ENCODE results near the gene S100A2.

Gene S100A2

GRCh38 chr1:153548722-153549688 lies 16.6 kb downstream of the S100A2 start, which contains the start of gene S100A3:
Gene S100A3, minus strand, starts transcription at chr1:153549258. Its CDS starts 773 bp downstream, at chr1:153548485.
- H3K36me3 ChIP-seq, result peaks cover 0 to 9% (median 6%) of the 10 kb centered on the region in 11 experiments; a peak in 12 of 22 replicates
- no peaks in the 10 kb centered on the region for H3K9me3 ChIP-seq (replicated peaks in 1 of 11)
- H3K27ac ChIP-seq, result peak within 1 kb of the TSS in 8 of 11 experiments; percentile 38 to 83 (median 67); a peak in 14 of 22 replicates
- peak within 1 kb of the TSS in 7 of 11 experiments; percentile 1 to 43 (median 24); a peak in 7 of 22 replicates for H3K9ac ChIP-seq
- no peak for TF ChIP-seq Cebpa-rat (IDR thresholded peaks at IDR 0.05)
- no peak within 1 kb of the TSS for H3K4me3 ChIP-seq
- H3K27me3 ChIP-seq, result no peaks in the 10 kb centered on the region
- peaks cover 0 to 14% (median 0%) of the 10 kb centered on the region in 11 experiments; a peak in 6 of 22 replicates for H4K20me1 ChIP-seq
- H3K4me1 ChIP-seq, result peaks cover 83 to 97% (median 88%) of the 10 kb centered on the region in 10 experiments
- H3K4me2 ChIP-seq, result peak within 1 kb of the TSS; percentile 86 to 100 (median 95)

GRCh38 chr1:153547560-153548551 lies 17.8 kb downstream of the S100A2 start:
- Histone ChIP-seq H3K9ac (peak overlapping the region in 9 of 11 experiments; percentile 16 to 79 (median 74); a peak in 16 of 22 replicates), H3K9me3 (replicated peaks in 1 of 11) (no peaks in the 10 kb centered on the region), H4K20me1 (peaks cover 0 to 26% (median 0%) of the 10 kb centered on the region in 11 experiments; a peak in 6 of 22 replicates), H3K36me3 (peaks cover 0 to 20% (median 15%) of the 10 kb centered on the region in 11 experiments; a peak in 13 of 22 replicates), H3K4me3 (no peak overlapping the region), H3K4me1 (peaks cover 86 to 97% (median 88%) of the 10 kb centered on the region in 10 experiments), H3K27ac (peak overlapping the region in 9 of 11 experiments; percentile 5 to 85 (median 81); a peak in 15 of 22 replicates), H3K4me2 (peak overlapping the region; percentile 86 to 100 (median 95)), H3K27me3 (no peaks in the 10 kb centered on the region)
- TF ChIP-seq Cebpa-rat (IDR thresholded peaks at IDR 0.05), result no peak

GRCh38 chr1:153546796-153547559 lies 18.7 kb downstream of the S100A2 start:
- Histone ChIP-seq H3K9me3 (replicated peaks in 1 of 11) (no peaks in the 10 kb centered on the region), H3K27ac (peak overlapping the region; percentile 61 to 85 (median 78); a peak in 21 of 22 replicates), H4K20me1 (peaks cover 0 to 34% (median 0%) of the 10 kb centered on the region in 11 experiments; a peak in 6 of 22 replicates), H3K4me1 (peaks cover 90 to 100% (median 97%) of the 10 kb centered on the region in 10 experiments), H3K27me3 (no peaks in the 10 kb centered on the region), H3K4me3 (peak overlapping the region in 5 of 10 experiments; percentile 18 to 82 (median 69); a peak in 9 of 20 replicates), H3K9ac (peak overlapping the region; percentile 66 to 79 (median 76); a peak in 21 of 22 replicates), H3K4me2 (peak overlapping the region; percentile 86 to 100 (median 95)), H3K36me3 (peaks cover 0 to 25% (median 15%) of the 10 kb centered on the region in 11 experiments; a peak in 13 of 22 replicates)
- no peak for TF ChIP-seq Cebpa-rat (IDR thresholded peaks at IDR 0.05)

- Histone ChIP-seq H3K4me1 (peaks cover 90 to 100% (median 100%) of the 10 kb centered on the region in 10 experiments), H3K9me3 (replicated peaks in 1 of 11) (no peaks in the 10 kb centered on the region), H3K27ac (peak overlapping the region; percentile 61 to 85 (median 78)), H3K36me3 (peaks cover 0 to 25% (median 15%) of the 10 kb centered on the region in 11 experiments; a peak in 13 of 22 replicates), H3K4me3 (peak overlapping the region in 8 of 10 experiments; percentile 34 to 82 (median 66); a peak in 14 of 20 replicates), H3K27me3 (no peaks in the 10 kb centered on the region), H4K20me1 (peaks cover 0 to 35% (median 0%) of the 10 kb centered on the region in 11 experiments; a peak in 6 of 22 replicates), H3K4me2 (peak overlapping the region; percentile 86 to 100 (median 95)), H3K9ac (peak overlapping the region; percentile 66 to 79 (median 76))
- no peak for TF ChIP-seq Cebpa-rat (IDR thresholded peaks at IDR 0.05)
Observed at GRCh38 chr1:153546371-153546770, 19.3 kb downstream of the S100A2 start.

GRCh38 chr1:153545067-153546055 lies 20.3 kb downstream of the S100A2 start, which contains the start of gene S100A4:
Gene S100A4, minus strand, starts transcription at chr1:153545806. Its CDS starts 1,012 bp downstream, at chr1:153544794.
- Histone ChIP-seq H3K36me3 (peaks cover 0 to 25% (median 15%) of the 10 kb centered on the region in 11 experiments; a peak in 13 of 22 replicates), H3K27me3 (no peaks in the 10 kb centered on the region), H3K27ac (peak within 1 kb of the TSS; percentile 61 to 85 (median 78)), H3K9me3 (replicated peaks in 1 of 11) (no peaks in the 10 kb centered on the region), H3K4me2 (peak within 1 kb of the TSS; percentile 86 to 100 (median 95)), H3K4me3 (peak within 1 kb of the TSS; percentile 34 to 82 (median 62)), H3K4me1 (peaks cover 90 to 100% (median 100%) of the 10 kb centered on the region in 10 experiments), H4K20me1 (peaks cover 0 to 35% (median 0%) of the 10 kb centered on the region in 11 experiments; a peak in 6 of 22 replicates), H3K9ac (peak within 1 kb of the TSS; percentile 66 to 79 (median 76))
- no peak for TF ChIP-seq Cebpa-rat (IDR thresholded peaks at IDR 0.05)

- H3K9ac ChIP-seq, result peak overlapping the region; percentile 66 to 79 (median 76); a peak in 21 of 22 replicates
- H3K4me2 ChIP-seq, result peak overlapping the region; percentile 86 to 100 (median 95)
- H3K4me1 ChIP-seq, result peaks cover 90 to 100% (median 100%) of the 10 kb centered on the region in 10 experiments
- H3K36me3 ChIP-seq, result peaks cover 0 to 25% (median 15%) of the 10 kb centered on the region in 11 experiments; a peak in 13 of 22 replicates
- H4K20me1 ChIP-seq, result peaks cover 0 to 35% (median 0%) of the 10 kb centered on the region in 11 experiments; a peak in 6 of 22 replicates
- no peaks in the 10 kb centered on the region for H3K9me3 ChIP-seq (replicated peaks in 1 of 11)
- TF ChIP-seq Cebpa-rat (IDR thresholded peaks at IDR 0.05), result no peak
- H3K27ac ChIP-seq, result peak overlapping the region in 10 of 11 experiments; percentile 37 to 85 (median 80); a peak in 19 of 22 replicates
- H3K27me3 ChIP-seq, result no peaks in the 10 kb centered on the region
- peak overlapping the region; percentile 34 to 82 (median 62); a peak in 19 of 20 replicates for H3K4me3 ChIP-seq
Observed at GRCh38 chr1:153544453-153545066, 21.1 kb downstream of the S100A2 start.
